Ovary (tissue), 3 donors: ENCODE measurements around the gene ADGRV1.

Source experiments
- CTCF ChIP-seq, 3 donors: fragments of 450-650 bp in 2 of 3; fragments of 200-600 bp in 1 of 3; IDR thresholded peaks; one replicate each; pipeline versions ENCODE4 v1.5.1 to v1.8.0; 2016 to 2022; ENCODE audit warnings: antibody characterized with exemption in 3 of 3, mild to moderate bottlenecking in 1 of 3
- POLR2A ChIP-seq: fragments of 450-650 bp; IDR thresholded peaks from one replicate; pipeline ENCODE4 v1.6.1; 2017; ENCODE audit warnings: antibody characterized with exemption, mild to moderate bottlenecking, moderate library complexity
- donor health status: DM: no; HTN: no; CAD: no.

DNA sequence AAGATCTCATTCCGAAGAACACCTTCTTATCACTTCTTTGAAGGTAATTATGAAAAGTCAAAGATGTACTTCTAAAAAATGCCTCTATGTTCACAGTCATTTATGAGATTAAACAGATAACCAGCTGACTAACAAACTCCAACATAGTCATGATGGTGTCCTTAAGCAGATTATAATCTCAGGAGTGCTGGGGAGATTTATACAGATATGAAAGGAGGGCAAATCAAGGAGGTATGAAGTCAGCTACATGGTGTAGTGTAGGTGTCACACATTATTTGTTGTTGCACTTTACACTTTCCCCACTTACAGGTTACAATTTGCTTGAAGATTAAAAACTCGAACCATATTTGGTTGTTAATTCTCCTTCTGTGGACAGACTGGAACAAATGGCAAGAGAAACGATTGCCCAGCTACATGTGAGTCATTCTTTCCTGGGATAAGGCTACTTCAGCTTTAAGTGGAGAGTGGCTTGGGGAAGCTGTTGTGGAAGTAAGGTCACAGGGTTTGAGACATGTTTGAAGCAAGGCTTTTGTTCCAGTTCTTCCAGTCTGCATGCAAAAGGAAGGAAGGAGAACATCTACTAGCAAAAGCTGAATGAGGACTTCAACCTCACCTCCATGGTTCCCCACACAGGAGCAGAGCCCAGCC lies 320.1 kb downstream of the ADGRV1 start:
- no peak for TF ChIP-seq POLR2A
- TF ChIP-seq CTCF (IDR thresholded peaks at IDR 0.05), result no peak
